GM12878 (cell line): ENCODE data around the gene CACNA1E. TPM values are rescaled to one million over a fixed set of nuclear protein-coding genes. Genes with fewer than 3 reads are reported as not detected.

Source experiments
- BHLHE40 ChIP-seq, 2 experiments: fragments of 450-650 bp in 1 of 2; IDR thresholded peaks; 2 replicates each; pipeline ENCODE4 v1.6.1; 2011 to 2017; ENCODE audit warnings: low read depth in 2 of 2, borderline replicate concordance in 1 of 2, improper control_type of control experiment in 1 of 2, low read length in 1 of 2, mild to moderate bottlenecking in 1 of 2
- CBX5 ChIP-seq: sonication (generic); IDR thresholded peaks from 2 replicates; pipeline ENCODE4 v1.6.1; 2016; ENCODE audit warnings: low read depth, moderate library complexity, mild to moderate bottlenecking, inconsistent platforms
- CHD1 ChIP-seq: IDR thresholded peaks from 2 replicates; pipeline ENCODE4 v1.6.1; 2012; ENCODE audit warnings: low read depth, low read length, improper control_type of control experiment
- EGR1 ChIP-seq, 2 experiments: IDR thresholded peaks; 1 replicate in 1 of 2; 2 replicates in 1 of 2; pipeline ENCODE4 v1.6.1; 2011 to 2012; ENCODE audit warnings: low read depth in 2 of 2, low read length in 2 of 2, borderline replicate concordance in 1 of 2, mild to moderate bottlenecking in 1 of 2, moderate library complexity in 1 of 2
- ETV6 ChIP-seq, 2 experiments: fragments of 450-650 bp in 1 of 2; IDR thresholded peaks in 1 of 2; conservative IDR thresholded peaks in 1 of 2; 2 replicates each; pipeline ENCODE4 v1.6.1; 2014; ENCODE audit warnings: antibody characterized with exemption in 1 of 2, borderline replicate concordance in 1 of 2, low read depth in 1 of 2, mild to moderate bottlenecking in 1 of 2, moderate library complexity in 1 of 2
- FOS ChIP-seq: IDR thresholded peaks from 3 replicates; pipeline ENCODE4 v1.6.1; 2011; ENCODE audit warnings: borderline replicate concordance; ENCODE audit not compliant: insufficient read length; ENCODE audit errors: extremely low read depth
- IKZF2 ChIP-seq, 2 experiments: fragments of 450-650 bp; IDR thresholded peaks; 2 replicates each; pipeline ENCODE4 v1.6.1; 2017; ENCODE audit warnings: mild to moderate bottlenecking in 2 of 2, moderate library complexity in 2 of 2
- LARP7 ChIP-seq: fragments of 450-650 bp; IDR thresholded peaks from 2 replicates; pipeline ENCODE4 v1.6.1; 2017; ENCODE audit warnings: mild to moderate bottlenecking
- MYC ChIP-seq: IDR thresholded peaks from 2 replicates; pipeline ENCODE4 v1.6.1; 2011; ENCODE audit warnings: mild to moderate bottlenecking, low read length, moderate library complexity, inconsistent platforms; ENCODE audit not compliant: insufficient read depth, insufficient replicate concordance, insufficient read length, severe bottlenecking
- RFX5 ChIP-seq: IDR thresholded peaks from 2 replicates; pipeline ENCODE4 v1.6.1; 2011; ENCODE audit warnings: low read depth, low read length, improper control_type of control experiment
- RUNX3 ChIP-seq: IDR thresholded peaks from 2 replicates; pipeline ENCODE4 v1.6.1; 2012; ENCODE audit warnings: low read length, inconsistent platforms
- SREBF1 ChIP-seq: IDR thresholded peaks from 2 replicates; pipeline ENCODE4 v1.6.1; 2012; ENCODE audit warnings: mild to moderate bottlenecking, low read length
- TARDBP ChIP-seq: IDR thresholded peaks from 2 replicates; pipeline ENCODE4 v1.6.1; 2016; ENCODE audit warnings: borderline replicate concordance
- YBX1 ChIP-seq: fragments of 450-650 bp; IDR thresholded peaks from 2 replicates; pipeline ENCODE4 v1.6.1; 2016; ENCODE audit warnings: antibody characterized with exemption
- polyA plus RNA-seq, 11 experiments: library from polyadenylated mRNA; depleted of rRNA in 4 of 11; unstranded in 6 of 11; stranded (reverse) in 5 of 11; fragments of >200 nt; fragmentation: Nextera tagmentation in 4 of 11; fragmentation: Illumina TruSeq in 1 of 11; extraction: Ambion mirVana in 4 of 11; extraction: Trizol in 1 of 11; gene quantifications; 1 replicate in 1 of 11; 2 replicates in 10 of 11; pipeline versions ENCODE4 v1.2.1 to v1.2.3, GENCODE V29; 2011 to 2016; ENCODE audit warnings: inconsistent platforms in 2 of 11, missing spikeins in 2 of 11, low read depth in 1 of 11
- total RNA-seq, 4 experiments: library from RNA; depleted of rRNA in 3 of 4; stranded (reverse); fragments of >200 nt in 3 of 4; fragmentation: Illumina TruSeq in 1 of 4; extraction: Trizol in 1 of 4; gene quantifications; 2 replicates each; pipeline versions ENCODE4 v1.2.1 to v1.2.3, GENCODE V29; 2013 to 2021
- TF ChIP-seq, protein P1 (sequence below): fragments of 450-650 bp; IDR thresholded peaks from 2 replicates; pipeline ENCODE4 v1.6.1; 2016; ENCODE audit warnings: mild to moderate bottlenecking, moderate library complexity, borderline replicate concordance
- TF ChIP-seq, protein P2 (sequence below): IDR thresholded peaks from 2 replicates; pipeline ENCODE4 v1.6.1; 2012; ENCODE audit warnings: low read length, inconsistent platforms
- TF ChIP-seq, protein P3 (sequence below): IDR thresholded peaks from 2 replicates; pipeline ENCODE4 v1.6.1; 2011; ENCODE audit warnings: low read depth, low read length, improper control_type of control experiment, borderline replicate concordance
- TF ChIP-seq, protein P4 (sequence below), 3 experiments: IDR thresholded peaks in 2 of 3; conservative IDR thresholded peaks in 1 of 3; 2 replicates each; pipeline ENCODE4 v1.5.1; 2011; ENCODE audit warnings: low read depth in 3 of 3, low read length in 3 of 3, mild to moderate bottlenecking in 3 of 3, control low read depth in 2 of 3, moderate library complexity in 2 of 3, inconsistent platforms in 1 of 3, mixed read lengths in 1 of 3; ENCODE audit not compliant: control insufficient read depth in 2 of 3, insufficient read depth in 1 of 3; ENCODE audit errors: extremely low read depth in 1 of 3
- TF ChIP-seq, protein P5 (sequence below): IDR thresholded peaks from 2 replicates; pipeline ENCODE4 v1.6.1; 2012; ENCODE audit warnings: low read depth, low read length, improper control_type of control experiment

The CACNA1E gene
- total and polyA plus RNA-seq, 10 of the 15 experiments (the other 5 are each of a cell fraction or from before 2014, with no cell fraction given), result 0.57 to 22.0 (median 8.5) TPM

DNA sequence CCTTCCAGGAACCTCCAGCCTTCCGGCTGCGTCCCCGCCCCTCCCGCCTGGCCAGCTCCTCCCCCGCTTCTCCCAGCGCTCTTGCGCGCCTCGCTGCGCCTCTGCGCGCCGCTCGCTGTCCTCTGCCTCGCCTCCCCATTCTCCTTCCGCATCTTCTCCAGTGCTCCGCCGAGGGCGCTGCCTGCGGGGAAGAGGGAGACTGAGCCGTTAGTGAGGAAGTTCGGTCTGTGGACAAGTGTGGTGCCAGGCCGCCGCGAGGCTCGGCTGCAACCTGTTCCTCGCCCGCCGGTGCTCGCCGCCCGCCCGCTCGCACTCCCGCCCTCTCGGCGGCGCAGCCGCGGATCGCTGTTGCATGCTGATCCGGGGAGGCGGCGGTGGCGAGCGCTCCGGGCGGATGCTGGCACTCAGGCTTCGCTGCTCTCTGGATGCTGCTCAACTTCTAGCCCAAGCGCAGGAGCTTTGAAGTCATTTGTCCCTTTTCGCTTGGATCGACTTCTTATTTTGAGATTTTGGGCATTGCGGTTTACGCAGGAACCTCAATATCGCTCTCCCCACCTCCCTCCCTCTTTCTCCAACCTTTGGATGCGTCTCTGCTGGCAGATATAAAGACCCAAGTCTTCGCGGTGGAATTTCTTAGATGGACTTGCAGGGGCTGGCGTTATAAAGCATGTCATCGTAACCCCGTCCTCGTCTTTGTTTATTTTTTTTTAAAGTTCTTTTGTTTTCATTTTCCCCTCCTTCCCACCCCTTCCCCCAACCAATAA, 614 bp upstream of the CACNA1E start (continued):
- TF ChIP-seq RFX5 (no peak), LARP7 (peak; percentile 71), CHD1 (no peak), ETV6 (conservative IDR thresholded peaks at IDR 0.05 in 1 of 2, IDR thresholded peaks at IDR 0.05 in 1 of 2; ENCODE audit: borderline replicate concordance in 1 of 2, low read depth in 1 of 2) (no peak), YBX1 (no peak), TARDBP (no peak; the same call in 1 of the 2 replicates), FOS (no peak), BHLHE40 (IDR thresholded peaks at IDR 0.05; ENCODE audit: borderline replicate concordance in 1 of 2, low read depth in 2 of 2, low read length in 1 of 2) (peak in 1 of 2 experiments; percentile 41; a peak in 1 of 4 replicates), MYC (peak; percentile 33), EGR1 (IDR thresholded peaks at IDR 0.05; ENCODE audit: borderline replicate concordance in 1 of 2, low read depth in 2 of 2, low read length in 2 of 2) (0 out of 3 replicates have a peak, but pooled peaks of 1 of the 2 experiments have one; percentile 43), RUNX3 (peak; percentile 24), SREBF1 (no peak), IKZF2 (IDR thresholded peaks at IDR 0.05) (peak in 1 of 2 experiments; percentile 29; a peak in 1 of 4 replicates), CBX5 (peak; percentile 71; the same call in 1 of the 2 replicates)
- TF ChIP-seq, protein P1, sequence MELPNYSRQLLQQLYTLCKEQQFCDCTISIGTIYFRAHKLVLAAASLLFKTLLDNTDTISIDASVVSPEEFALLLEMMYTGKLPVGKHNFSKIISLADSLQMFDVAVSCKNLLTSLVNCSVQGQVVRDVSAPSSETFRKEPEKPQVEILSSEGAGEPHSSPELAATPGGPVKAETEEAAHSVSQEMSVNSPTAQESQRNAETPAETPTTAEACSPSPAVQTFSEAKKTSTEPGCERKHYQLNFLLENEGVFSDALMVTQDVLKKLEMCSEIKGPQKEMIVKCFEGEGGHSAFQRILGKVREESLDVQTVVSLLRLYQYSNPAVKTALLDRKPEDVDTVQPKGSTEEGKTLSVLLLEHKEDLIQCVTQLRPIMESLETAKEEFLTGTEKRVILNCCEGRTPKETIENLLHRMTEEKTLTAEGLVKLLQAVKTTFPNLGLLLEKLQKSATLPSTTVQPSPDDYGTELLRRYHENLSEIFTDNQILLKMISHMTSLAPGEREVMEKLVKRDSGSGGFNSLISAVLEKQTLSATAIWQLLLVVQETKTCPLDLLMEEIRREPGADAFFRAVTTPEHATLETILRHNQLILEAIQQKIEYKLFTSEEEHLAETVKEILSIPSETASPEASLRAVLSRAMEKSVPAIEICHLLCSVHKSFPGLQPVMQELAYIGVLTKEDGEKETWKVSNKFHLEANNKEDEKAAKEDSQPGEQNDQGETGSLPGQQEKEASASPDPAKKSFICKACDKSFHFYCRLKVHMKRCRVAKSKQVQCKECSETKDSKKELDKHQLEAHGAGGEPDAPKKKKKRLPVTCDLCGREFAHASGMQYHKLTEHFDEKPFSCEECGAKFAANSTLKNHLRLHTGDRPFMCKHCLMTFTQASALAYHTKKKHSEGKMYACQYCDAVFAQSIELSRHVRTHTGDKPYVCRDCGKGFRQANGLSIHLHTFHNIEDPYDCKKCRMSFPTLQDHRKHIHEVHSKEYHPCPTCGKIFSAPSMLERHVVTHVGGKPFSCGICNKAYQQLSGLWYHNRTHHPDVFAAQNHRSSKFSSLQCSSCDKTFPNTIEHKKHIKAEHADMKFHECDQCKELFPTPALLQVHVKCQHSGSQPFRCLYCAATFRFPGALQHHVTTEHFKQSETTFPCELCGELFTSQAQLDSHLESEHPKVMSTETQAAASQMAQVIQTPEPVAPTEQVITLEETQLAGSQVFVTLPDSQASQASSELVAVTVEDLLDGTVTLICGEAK, result no peak
- TF ChIP-seq, protein P2, sequence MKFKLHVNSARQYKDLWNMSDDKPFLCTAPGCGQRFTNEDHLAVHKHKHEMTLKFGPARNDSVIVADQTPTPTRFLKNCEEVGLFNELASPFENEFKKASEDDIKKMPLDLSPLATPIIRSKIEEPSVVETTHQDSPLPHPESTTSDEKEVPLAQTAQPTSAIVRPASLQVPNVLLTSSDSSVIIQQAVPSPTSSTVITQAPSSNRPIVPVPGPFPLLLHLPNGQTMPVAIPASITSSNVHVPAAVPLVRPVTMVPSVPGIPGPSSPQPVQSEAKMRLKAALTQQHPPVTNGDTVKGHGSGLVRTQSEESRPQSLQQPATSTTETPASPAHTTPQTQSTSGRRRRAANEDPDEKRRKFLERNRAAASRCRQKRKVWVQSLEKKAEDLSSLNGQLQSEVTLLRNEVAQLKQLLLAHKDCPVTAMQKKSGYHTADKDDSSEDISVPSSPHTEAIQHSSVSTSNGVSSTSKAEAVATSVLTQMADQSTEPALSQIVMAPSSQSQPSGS, result no peak
- TF ChIP-seq, protein P3, sequence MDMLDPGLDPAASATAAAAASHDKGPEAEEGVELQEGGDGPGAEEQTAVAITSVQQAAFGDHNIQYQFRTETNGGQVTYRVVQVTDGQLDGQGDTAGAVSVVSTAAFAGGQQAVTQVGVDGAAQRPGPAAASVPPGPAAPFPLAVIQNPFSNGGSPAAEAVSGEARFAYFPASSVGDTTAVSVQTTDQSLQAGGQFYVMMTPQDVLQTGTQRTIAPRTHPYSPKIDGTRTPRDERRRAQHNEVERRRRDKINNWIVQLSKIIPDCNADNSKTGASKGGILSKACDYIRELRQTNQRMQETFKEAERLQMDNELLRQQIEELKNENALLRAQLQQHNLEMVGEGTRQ, result no peak
- TF ChIP-seq, protein P4, sequence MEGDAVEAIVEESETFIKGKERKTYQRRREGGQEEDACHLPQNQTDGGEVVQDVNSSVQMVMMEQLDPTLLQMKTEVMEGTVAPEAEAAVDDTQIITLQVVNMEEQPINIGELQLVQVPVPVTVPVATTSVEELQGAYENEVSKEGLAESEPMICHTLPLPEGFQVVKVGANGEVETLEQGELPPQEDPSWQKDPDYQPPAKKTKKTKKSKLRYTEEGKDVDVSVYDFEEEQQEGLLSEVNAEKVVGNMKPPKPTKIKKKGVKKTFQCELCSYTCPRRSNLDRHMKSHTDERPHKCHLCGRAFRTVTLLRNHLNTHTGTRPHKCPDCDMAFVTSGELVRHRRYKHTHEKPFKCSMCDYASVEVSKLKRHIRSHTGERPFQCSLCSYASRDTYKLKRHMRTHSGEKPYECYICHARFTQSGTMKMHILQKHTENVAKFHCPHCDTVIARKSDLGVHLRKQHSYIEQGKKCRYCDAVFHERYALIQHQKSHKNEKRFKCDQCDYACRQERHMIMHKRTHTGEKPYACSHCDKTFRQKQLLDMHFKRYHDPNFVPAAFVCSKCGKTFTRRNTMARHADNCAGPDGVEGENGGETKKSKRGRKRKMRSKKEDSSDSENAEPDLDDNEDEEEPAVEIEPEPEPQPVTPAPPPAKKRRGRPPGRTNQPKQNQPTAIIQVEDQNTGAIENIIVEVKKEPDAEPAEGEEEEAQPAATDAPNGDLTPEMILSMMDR (IDR thresholded peaks at IDR 0.05 in 2 of 3, conservative IDR thresholded peaks at IDR 0.05 in 1 of 3; ENCODE audit: control insufficient read depth in 2 of 3, extremely low read depth in 1 of 3, insufficient read depth in 1 of 3, low read depth in 3 of 3, low read length in 3 of 3), result peak in 1 of 3 experiments; percentile 15; a peak in 1 of 6 replicates
- TF ChIP-seq, protein P5, sequence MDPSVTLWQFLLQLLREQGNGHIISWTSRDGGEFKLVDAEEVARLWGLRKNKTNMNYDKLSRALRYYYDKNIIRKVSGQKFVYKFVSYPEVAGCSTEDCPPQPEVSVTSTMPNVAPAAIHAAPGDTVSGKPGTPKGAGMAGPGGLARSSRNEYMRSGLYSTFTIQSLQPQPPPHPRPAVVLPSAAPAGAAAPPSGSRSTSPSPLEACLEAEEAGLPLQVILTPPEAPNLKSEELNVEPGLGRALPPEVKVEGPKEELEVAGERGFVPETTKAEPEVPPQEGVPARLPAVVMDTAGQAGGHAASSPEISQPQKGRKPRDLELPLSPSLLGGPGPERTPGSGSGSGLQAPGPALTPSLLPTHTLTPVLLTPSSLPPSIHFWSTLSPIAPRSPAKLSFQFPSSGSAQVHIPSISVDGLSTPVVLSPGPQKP, result no peak
